Esophagus squamous epithelium (tissue), 4 donors: ENCODE data around the gene TRAPPC6A.

ENCODE experiments used
- CTCF ChIP-seq, 6 experiments: fragments of 450-650 bp in 4 of 6; fragments of 200-600 bp in 2 of 6; sonication (generic) in 2 of 6; IDR thresholded peaks; one replicate each; pipeline ENCODE4 v1.5.1; 2016 to 2019; ENCODE audit warnings: antibody characterized with exemption in 6 of 6, mild to moderate bottlenecking in 4 of 6, moderate library complexity in 4 of 6
- POLR2A ChIP-seq, 4 donors: fragments of 450-650 bp; IDR thresholded peaks; one replicate each; pipeline ENCODE4 v1.6.1; 2017; ENCODE audit warnings: antibody characterized with exemption in 4 of 4, mild to moderate bottlenecking in 4 of 4, moderate library complexity in 3 of 4

GRCh38 chr19:45139286-45140143, 38.5 kb downstream of the TRAPPC6A start:
- TF ChIP-seq CTCF (IDR thresholded peaks at IDR 0.05) (no peak), POLR2A (IDR thresholded peaks at IDR 0.05) (no peak)
